Posterior cingulate gyrus (tissue), 11 donors: Measurements from ENCODE around the gene LEUTX.
"Not testable (repeated sequence)": the region's sequence is repeated elsewhere in the genome, so short reads cannot be mapped to it uniquely, and the experiment has no call there.

ENCODE experiments used
- DNase-seq, 10 donors: peaks; one replicate each; pipeline versions ENCODE4 v3.0.0 to v3.0.0-alpha.2; 2020 to 2021; ENCODE audit warnings: mixed read lengths in 3 of 10
- intact Hi-C: fragments of 100-400 bp; cut with DNase I; formaldehyde crosslinking; loops from one replicate; pipeline ENCODE4 v1.15.1; 2023

Gene LEUTX

GRCh38 chr19:39768786-39769185 lies 9.9 kb upstream of the LEUTX start:
- DNase-seq: no peak
- intact Hi-C loops: no loop called here

- DNase-seq: no peak
- intact Hi-C loops: no loop called here
Observed at GRCh38 chr19:39780894-39781293, 2.2 kb downstream of the LEUTX start.

GRCh38 chr19:39788244-39788643 lies 9.6 kb downstream of the LEUTX start:
- intact Hi-C loops: no loop called here

GRCh38 chr19:39792999-39793546 lies 14.4 kb downstream of the LEUTX start:
- intact Hi-C loops: loop anchor here (2.0 kb wide), 2 partner anchors 52 to 178 kb away; partner anchors contain the start of gene PSMC4
- peak in 9 of 10 donors; percentile 30 to 94 (median 64) for DNase-seq

More at GRCh38 chr19:39788244-39788643, 9.6 kb downstream of the LEUTX start:
- DNase-seq: no peak

- intact Hi-C loops: no loop called here
- no peak for DNase-seq
Observed at GRCh38 chr19:39795001-39795400, 16.3 kb downstream of the LEUTX start.

- DNase-seq: no peak
Observed at GRCh38 chr19:39796000-39796498, 17.4 kb downstream of the LEUTX start.

GRCh38 chr19:39797083-39797482 lies 18.4 kb downstream of the LEUTX start:
- intact Hi-C loops: no loop called here
- DNase-seq: no peak

More at GRCh38 chr19:39796000-39796498, 17.4 kb downstream of the LEUTX start:
- intact Hi-C loops: no loop called here

- intact Hi-C loops: no loop called here
- no peak for DNase-seq
Observed at GRCh38 chr19:39802958-39803357, 24.3 kb downstream of the LEUTX start.

GRCh38 chr19:39805104-39805503 lies 26.4 kb downstream of the LEUTX start:
- intact Hi-C loops: no loop called here
- no peak for DNase-seq

GRCh38 chr19:39807846-39808364 lies 29.3 kb downstream of the LEUTX start:
- intact Hi-C loops: no loop called here

GRCh38 chr19:39808688-39809087 lies 30.0 kb downstream of the LEUTX start:
- DNase-seq, intact Hi-C loops: not testable (repeated sequence)

More at GRCh38 chr19:39807846-39808364, 29.3 kb downstream of the LEUTX start:
- no peak for DNase-seq

GRCh38 chr19:39809368-39809767 lies 30.7 kb downstream of the LEUTX start:
- DNase-seq: no peak

GRCh38 chr19:39810424-39810823 lies 31.8 kb downstream of the LEUTX start:
- intact Hi-C loops: no loop called here
- no peak for DNase-seq

More at GRCh38 chr19:39809368-39809767, 30.7 kb downstream of the LEUTX start:
- intact Hi-C loops: no loop called here

- intact Hi-C loops: no loop called here
- DNase-seq: no peak
Observed at GRCh38 chr19:39811064-39811463, 32.4 kb downstream of the LEUTX start.

GRCh38 chr19:39813264-39813993 lies 34.8 kb downstream of the LEUTX start:
- intact Hi-C loops: no loop called here
- DNase-seq: no peak

GRCh38 chr19:39814111-39814510 lies 35.5 kb downstream of the LEUTX start:
- DNase-seq, intact Hi-C loops: not testable (repeated sequence)

GRCh38 chr19:39814595-39814994 lies 35.9 kb downstream of the LEUTX start:
- no peak for DNase-seq
- intact Hi-C loops: no loop called here

GRCh38 chr19:39816287-39817048 lies 37.8 kb downstream of the LEUTX start:
- DNase-seq: no peak
- intact Hi-C loops: no loop called here

GRCh38 chr19:39817888-39818561 lies 39.4 kb downstream of the LEUTX start:
- intact Hi-C loops: no loop called here
- no peak for DNase-seq

- no peak for DNase-seq
- intact Hi-C loops: no loop called here
Observed at GRCh38 chr19:39818626-39819097, 40.0 kb downstream of the LEUTX start.
